HEK293T (cell line): ENCODE data around the gene KLF17.

Source experiments
- BHLHE40 ChIP-seq: fragments of 450-650 bp; IDR thresholded peaks from 2 replicates; pipeline ENCODE4 v1.6.1; 2016; ENCODE audit warnings: mild to moderate bottlenecking, moderate library complexity, borderline replicate concordance
- ELF4 ChIP-seq: fragments of 450-650 bp; IDR thresholded peaks from 2 replicates; pipeline ENCODE4 v1.6.1; 2017; ENCODE audit warnings: antibody characterized with exemption
- FOXA1 ChIP-seq: fragments of 450-650 bp; IDR thresholded peaks from 2 replicates; pipeline ENCODE4 v1.6.1; 2016; ENCODE audit warnings: mild to moderate bottlenecking
- FOXM1 ChIP-seq: fragments of 450-650 bp; IDR thresholded peaks from 2 replicates; pipeline ENCODE4 v1.6.1; 2017; ENCODE audit warnings: mild to moderate bottlenecking, borderline replicate concordance
- LEF1 ChIP-seq: fragments of 450-650 bp; IDR thresholded peaks from 2 replicates; pipeline ENCODE4 v1.6.1; 2017; ENCODE audit warnings: mild to moderate bottlenecking, borderline replicate concordance
- PKNOX1 ChIP-seq: fragments of 450-650 bp; IDR thresholded peaks from 2 replicates; pipeline ENCODE4 v1.6.1; 2016
- SP1 ChIP-seq: fragments of 450-650 bp; IDR thresholded peaks from 2 replicates; pipeline ENCODE4 v1.6.1; 2017

GRCh38 chr1:44079566-44079965, 39.1 kb upstream of the KLF17 start:
- TF ChIP-seq FOXM1 (no peak), SP1 (no peak), PKNOX1 (no peak), FOXA1 (no peak), BHLHE40 (no peak), ELF4 (no peak), LEF1 (no peak)
